ENCODE measurements around the gene TBC1D4. TPM values are rescaled to one million over a fixed set of nuclear protein-coding genes. Genes with fewer than 3 reads are reported as not detected.

The TBC1D4 gene
- polyA plus RNA-seq, 1 donor from 2014 or later, result 3.9 TPM

DNA sequence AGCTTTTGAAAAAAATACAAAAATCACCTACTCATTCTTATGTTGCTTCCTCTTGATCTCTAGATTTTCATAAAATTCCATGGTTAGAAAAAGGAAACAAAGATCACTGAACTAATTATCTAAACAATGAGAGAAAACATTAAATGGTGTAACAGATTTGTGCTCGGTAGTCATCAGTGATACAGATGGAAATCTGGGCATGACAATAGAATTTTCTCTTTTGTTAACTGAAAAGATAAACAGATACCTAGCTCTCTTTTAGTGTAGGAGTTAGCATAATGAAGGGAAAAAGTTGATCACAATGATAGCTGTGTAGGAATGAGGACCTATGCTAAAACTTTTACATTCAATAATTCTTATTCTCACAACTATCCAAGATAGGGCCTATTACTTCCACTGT lies 103.7 kb downstream of the TBC1D4 start:
- H3K9me2 ChIP-seq (ENCODE audit: insufficient read depth, low read length), result no peaks in the 10 kb centered on the region
- no peak overlapping the region for H3K27ac ChIP-seq (ENCODE audit: low read length)
- H3K79me2 ChIP-seq (replicated peaks; ENCODE audit: insufficient read depth, low read length), result no peaks in the 10 kb centered on the region
- H2AFZ ChIP-seq (ENCODE audit: low read depth, low read length), result no peak overlapping the region
- TF ChIP-seq POLR2AphosphoS5 (IDR thresholded peaks at IDR 0.05) (no peak), EZH2 (IDR thresholded peaks at IDR 0.05; ENCODE audit: borderline replicate concordance, insufficient read depth, low read length, poor library complexity, severe bottlenecking) (no peak), EP300 (conservative IDR thresholded peaks at IDR 0.05; ENCODE audit: poor library complexity, severe bottlenecking) (no peak), RAD21 (conservative IDR thresholded peaks at IDR 0.05) (no peak), MXI1 (conservative IDR thresholded peaks at IDR 0.05; ENCODE audit: poor library complexity, severe bottlenecking) (no peak), TAF1 (IDR thresholded peaks at IDR 0.05; ENCODE audit: low read depth) (no peak), SMC3 (conservative IDR thresholded peaks at IDR 0.05; ENCODE audit: poor library complexity) (no peak)
- TF ChIP-seq, protein P1, sequence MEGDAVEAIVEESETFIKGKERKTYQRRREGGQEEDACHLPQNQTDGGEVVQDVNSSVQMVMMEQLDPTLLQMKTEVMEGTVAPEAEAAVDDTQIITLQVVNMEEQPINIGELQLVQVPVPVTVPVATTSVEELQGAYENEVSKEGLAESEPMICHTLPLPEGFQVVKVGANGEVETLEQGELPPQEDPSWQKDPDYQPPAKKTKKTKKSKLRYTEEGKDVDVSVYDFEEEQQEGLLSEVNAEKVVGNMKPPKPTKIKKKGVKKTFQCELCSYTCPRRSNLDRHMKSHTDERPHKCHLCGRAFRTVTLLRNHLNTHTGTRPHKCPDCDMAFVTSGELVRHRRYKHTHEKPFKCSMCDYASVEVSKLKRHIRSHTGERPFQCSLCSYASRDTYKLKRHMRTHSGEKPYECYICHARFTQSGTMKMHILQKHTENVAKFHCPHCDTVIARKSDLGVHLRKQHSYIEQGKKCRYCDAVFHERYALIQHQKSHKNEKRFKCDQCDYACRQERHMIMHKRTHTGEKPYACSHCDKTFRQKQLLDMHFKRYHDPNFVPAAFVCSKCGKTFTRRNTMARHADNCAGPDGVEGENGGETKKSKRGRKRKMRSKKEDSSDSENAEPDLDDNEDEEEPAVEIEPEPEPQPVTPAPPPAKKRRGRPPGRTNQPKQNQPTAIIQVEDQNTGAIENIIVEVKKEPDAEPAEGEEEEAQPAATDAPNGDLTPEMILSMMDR (IDR thresholded peaks at IDR 0.05; ENCODE audit: poor library complexity, severe bottlenecking), result no peak
- TF ChIP-seq, protein P2, sequence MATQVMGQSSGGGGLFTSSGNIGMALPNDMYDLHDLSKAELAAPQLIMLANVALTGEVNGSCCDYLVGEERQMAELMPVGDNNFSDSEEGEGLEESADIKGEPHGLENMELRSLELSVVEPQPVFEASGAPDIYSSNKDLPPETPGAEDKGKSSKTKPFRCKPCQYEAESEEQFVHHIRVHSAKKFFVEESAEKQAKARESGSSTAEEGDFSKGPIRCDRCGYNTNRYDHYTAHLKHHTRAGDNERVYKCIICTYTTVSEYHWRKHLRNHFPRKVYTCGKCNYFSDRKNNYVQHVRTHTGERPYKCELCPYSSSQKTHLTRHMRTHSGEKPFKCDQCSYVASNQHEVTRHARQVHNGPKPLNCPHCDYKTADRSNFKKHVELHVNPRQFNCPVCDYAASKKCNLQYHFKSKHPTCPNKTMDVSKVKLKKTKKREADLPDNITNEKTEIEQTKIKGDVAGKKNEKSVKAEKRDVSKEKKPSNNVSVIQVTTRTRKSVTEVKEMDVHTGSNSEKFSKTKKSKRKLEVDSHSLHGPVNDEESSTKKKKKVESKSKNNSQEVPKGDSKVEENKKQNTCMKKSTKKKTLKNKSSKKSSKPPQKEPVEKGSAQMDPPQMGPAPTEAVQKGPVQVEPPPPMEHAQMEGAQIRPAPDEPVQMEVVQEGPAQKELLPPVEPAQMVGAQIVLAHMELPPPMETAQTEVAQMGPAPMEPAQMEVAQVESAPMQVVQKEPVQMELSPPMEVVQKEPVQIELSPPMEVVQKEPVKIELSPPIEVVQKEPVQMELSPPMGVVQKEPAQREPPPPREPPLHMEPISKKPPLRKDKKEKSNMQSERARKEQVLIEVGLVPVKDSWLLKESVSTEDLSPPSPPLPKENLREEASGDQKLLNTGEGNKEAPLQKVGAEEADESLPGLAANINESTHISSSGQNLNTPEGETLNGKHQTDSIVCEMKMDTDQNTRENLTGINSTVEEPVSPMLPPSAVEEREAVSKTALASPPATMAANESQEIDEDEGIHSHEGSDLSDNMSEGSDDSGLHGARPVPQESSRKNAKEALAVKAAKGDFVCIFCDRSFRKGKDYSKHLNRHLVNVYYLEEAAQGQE (IDR thresholded peaks at IDR 0.05; ENCODE audit: borderline replicate concordance), result no peak
- H3K9me3 ChIP-seq (ENCODE audit: low read length), result no peaks in the 10 kb centered on the region
- no peak overlapping the region for H3K4me3 ChIP-seq (ENCODE audit: low read length)
- H3K4me2 ChIP-seq (ENCODE audit: low read length), result no peak overlapping the region
- no peaks in the 10 kb centered on the region for H3K27me3 ChIP-seq (ENCODE audit: insufficient read depth, low read depth, low read length)
- no peaks in the 10 kb centered on the region for H3K36me3 ChIP-seq (ENCODE audit: insufficient read depth, low read length)
- no peak overlapping the region for H3K9ac ChIP-seq (ENCODE audit: low read length)
- H4K20me1 ChIP-seq (ENCODE audit: insufficient read depth), result no peaks in the 10 kb centered on the region
- H3F3A ChIP-seq (ENCODE audit: insufficient read depth, low read length, poor library complexity, severe bottlenecking), result no peaks in the 10 kb centered on the region

GRCh38 chr13:75376792-75377402 lies 105.1 kb downstream of the TBC1D4 start:
- Histone ChIP-seq H3K9me2 (ENCODE audit: insufficient read depth, low read length) (no peaks in the 10 kb centered on the region), H3K4me2 (ENCODE audit: low read length) (no peak overlapping the region), H2AFZ (ENCODE audit: low read depth, low read length) (no peak overlapping the region), H3K27ac (ENCODE audit: low read length) (no peak overlapping the region), H3K9ac (ENCODE audit: low read length) (no peak overlapping the region), H3K27me3 (ENCODE audit: insufficient read depth, low read depth, low read length) (no peaks in the 10 kb centered on the region), H3F3A (ENCODE audit: insufficient read depth, low read length, poor library complexity, severe bottlenecking) (no peaks in the 10 kb centered on the region), H3K4me3 (ENCODE audit: low read length) (no peak overlapping the region), H3K9me3 (ENCODE audit: low read length) (no peaks in the 10 kb centered on the region), H3K79me2 (replicated peaks; ENCODE audit: insufficient read depth, low read length) (no peaks in the 10 kb centered on the region), H4K20me1 (ENCODE audit: insufficient read depth) (no peaks in the 10 kb centered on the region), H3K36me3 (ENCODE audit: insufficient read depth, low read length) (no peaks in the 10 kb centered on the region)
- TF ChIP-seq EP300 (conservative IDR thresholded peaks at IDR 0.05; ENCODE audit: poor library complexity, severe bottlenecking), result no peak
- TF ChIP-seq RAD21 (conservative IDR thresholded peaks at IDR 0.05), result no peak
- no peak for TF ChIP-seq EZH2 (IDR thresholded peaks at IDR 0.05; ENCODE audit: borderline replicate concordance, insufficient read depth, low read length, poor library complexity, severe bottlenecking)
